ENCODE measurements around the gene RGS5.
"Not testable (repeated sequence)": the region's sequence is repeated elsewhere in the genome, so short reads cannot be mapped to it uniquely, and the experiment has no call there.

The RGS5 gene

DNA sequence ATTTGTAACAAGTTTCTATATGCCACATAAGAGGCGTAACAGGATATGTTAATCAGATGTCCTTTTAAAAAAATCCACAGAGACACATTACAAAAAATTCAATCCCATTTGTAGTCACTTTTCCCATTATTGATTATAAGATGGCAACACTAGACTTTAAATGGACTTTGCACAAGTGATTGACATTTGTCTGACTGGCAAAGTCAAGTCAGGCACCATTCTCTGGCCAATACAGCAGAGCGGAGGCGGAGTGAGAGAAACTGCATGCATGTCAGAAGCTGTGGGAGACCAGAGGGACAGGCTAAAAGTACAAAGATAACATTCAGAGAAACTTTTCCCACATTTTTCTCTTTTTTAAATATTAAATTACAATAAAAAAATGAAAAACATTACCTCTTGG, 28.1 kb upstream of the RGS5 start:
- DNase-seq (ENCODE audit: low read depth) = no peak
- TF ChIP-seq, protein P1, sequence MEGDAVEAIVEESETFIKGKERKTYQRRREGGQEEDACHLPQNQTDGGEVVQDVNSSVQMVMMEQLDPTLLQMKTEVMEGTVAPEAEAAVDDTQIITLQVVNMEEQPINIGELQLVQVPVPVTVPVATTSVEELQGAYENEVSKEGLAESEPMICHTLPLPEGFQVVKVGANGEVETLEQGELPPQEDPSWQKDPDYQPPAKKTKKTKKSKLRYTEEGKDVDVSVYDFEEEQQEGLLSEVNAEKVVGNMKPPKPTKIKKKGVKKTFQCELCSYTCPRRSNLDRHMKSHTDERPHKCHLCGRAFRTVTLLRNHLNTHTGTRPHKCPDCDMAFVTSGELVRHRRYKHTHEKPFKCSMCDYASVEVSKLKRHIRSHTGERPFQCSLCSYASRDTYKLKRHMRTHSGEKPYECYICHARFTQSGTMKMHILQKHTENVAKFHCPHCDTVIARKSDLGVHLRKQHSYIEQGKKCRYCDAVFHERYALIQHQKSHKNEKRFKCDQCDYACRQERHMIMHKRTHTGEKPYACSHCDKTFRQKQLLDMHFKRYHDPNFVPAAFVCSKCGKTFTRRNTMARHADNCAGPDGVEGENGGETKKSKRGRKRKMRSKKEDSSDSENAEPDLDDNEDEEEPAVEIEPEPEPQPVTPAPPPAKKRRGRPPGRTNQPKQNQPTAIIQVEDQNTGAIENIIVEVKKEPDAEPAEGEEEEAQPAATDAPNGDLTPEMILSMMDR (IDR thresholded peaks at IDR 0.05; ENCODE audit: insufficient read depth, low read depth, low read length, missing control alignments) = no peak
- H3K4me3 ChIP-seq (ENCODE audit: low read length) = no peak overlapping the region

DNA sequence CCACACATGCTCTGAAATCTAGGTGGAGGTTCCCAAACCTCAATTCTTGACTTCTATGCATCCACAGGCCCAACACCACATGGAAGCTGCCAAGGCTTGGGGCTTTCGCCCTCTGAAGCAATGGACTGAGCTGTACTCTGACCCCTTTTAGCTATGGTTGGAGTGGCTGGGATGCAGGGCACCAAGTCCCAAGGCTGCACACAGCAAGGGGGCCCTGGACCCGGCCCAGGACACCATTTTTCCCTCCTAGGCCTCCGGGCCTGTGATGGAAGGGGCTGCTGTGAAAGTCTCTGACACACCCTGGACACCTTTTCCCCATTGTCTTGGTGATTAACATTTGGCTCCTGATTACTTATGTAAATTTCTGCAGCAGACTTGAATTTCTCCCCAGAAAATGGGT, 25.6 kb upstream of the RGS5 start:
- not testable (repeated sequence) for DNase-seq (ENCODE audit: low read depth); H3K4me3 ChIP-seq (ENCODE audit: low read length)

- peak; percentile 51 for DNase-seq (ENCODE audit: low read depth)
- H3K4me3 ChIP-seq (ENCODE audit: low read length) = no peak overlapping the region
- TF ChIP-seq, protein P1 (IDR thresholded peaks at IDR 0.05; ENCODE audit: insufficient read depth, low read depth, low read length, missing control alignments) = no peak
These were observed 24.4 kb upstream of the RGS5 start for GRCh38 chr1:163227126-163227525.

DNA sequence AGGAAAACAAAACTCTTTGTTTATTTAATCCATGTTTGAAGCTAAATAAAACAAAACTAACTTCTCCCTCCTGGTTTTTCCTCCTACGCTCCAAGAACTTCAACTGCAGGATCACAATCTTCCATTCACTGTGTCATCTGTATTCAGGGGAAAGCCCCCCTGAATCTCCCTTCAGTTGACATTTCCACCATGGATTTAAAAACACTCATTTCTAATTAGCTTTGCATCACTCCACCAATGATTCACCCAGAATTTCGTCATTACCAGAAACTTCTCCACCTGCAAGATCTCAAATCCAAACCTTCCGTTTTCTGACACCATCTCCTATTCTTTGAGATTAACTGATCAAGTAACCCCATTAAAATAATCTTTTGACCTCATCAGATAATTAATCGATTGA, 10.9 kb upstream of the RGS5 start:
- H3K4me3 ChIP-seq (ENCODE audit: low read length) = no peak overlapping the region
- TF ChIP-seq, protein P1 (IDR thresholded peaks at IDR 0.05; ENCODE audit: insufficient read depth, low read depth, low read length, missing control alignments) = no peak
- peak; percentile 44 for DNase-seq (ENCODE audit: low read depth)

GRCh38 chr1:163211667-163212066, 9.0 kb upstream of the RGS5 start:
- TF ChIP-seq, protein P1 (IDR thresholded peaks at IDR 0.05; ENCODE audit: insufficient read depth, low read depth, low read length, missing control alignments) = no peak
- DNase-seq (ENCODE audit: low read depth) = no peak
- no peak overlapping the region for H3K4me3 ChIP-seq (ENCODE audit: low read length)

GRCh38 chr1:163205513-163205912, 2.8 kb upstream of the RGS5 start:
- peak; percentile 23 for DNase-seq (ENCODE audit: low read depth)
- no peak overlapping the region for H3K4me3 ChIP-seq (ENCODE audit: low read length)
- TF ChIP-seq, protein P1 (IDR thresholded peaks at IDR 0.05; ENCODE audit: insufficient read depth, low read depth, low read length, missing control alignments) = no peak

DNA sequence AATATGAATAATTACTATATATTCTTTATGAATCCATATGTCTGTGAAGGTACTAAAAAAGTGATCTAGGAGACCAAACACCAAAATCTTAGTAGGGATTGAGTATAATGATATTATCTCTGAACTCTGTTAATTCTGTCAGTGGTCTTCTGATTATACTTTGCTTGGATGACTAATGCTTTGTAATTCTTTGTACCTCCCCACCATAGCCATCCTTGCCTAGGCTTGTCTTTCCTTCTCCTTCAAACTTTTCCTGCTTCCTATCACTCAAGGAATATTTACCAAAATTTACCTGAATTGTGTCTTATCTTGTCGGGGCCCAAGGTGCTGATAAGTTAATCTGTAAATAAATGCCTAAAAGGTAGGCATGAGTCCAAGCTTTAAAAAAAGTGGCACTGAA, 845 bp upstream of the RGS5 start:
- DNase-seq (ENCODE audit: low read depth) = peak; percentile 45
- H3K4me3 ChIP-seq (ENCODE audit: low read length) = no peak overlapping the region
- TF ChIP-seq, protein P1 (IDR thresholded peaks at IDR 0.05; ENCODE audit: insufficient read depth, low read depth, low read length, missing control alignments) = no peak

DNA sequence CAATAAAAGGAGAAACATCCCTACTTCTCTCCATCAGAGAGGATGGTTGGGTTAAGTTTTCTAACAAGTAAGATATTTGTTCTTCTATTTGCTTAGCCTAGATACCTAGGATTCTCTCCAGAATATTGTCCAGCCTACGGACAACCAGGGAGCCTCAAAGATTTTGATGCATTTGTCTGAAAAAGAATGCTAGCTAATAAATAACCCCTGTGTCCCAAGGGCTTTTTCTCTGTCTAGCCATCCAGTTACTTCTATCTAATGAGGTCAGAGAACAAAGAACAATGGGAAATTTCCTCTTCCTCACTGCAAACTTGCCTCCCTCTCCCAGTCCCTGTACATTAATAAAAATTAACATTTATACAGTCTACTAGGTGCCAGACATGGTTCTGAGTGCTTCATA, 810 bp downstream of the RGS5 start:
- no peak for DNase-seq (ENCODE audit: low read depth)
- TF ChIP-seq, protein P1 (IDR thresholded peaks at IDR 0.05; ENCODE audit: insufficient read depth, low read depth, low read length, missing control alignments) = no peak
- no peak overlapping the region for H3K4me3 ChIP-seq (ENCODE audit: low read length)
